Fibroblast of villous mesenchyme (primary cell): ENCODE results near the gene SLAMF1. TPM values are rescaled to one million over a fixed set of nuclear protein-coding genes. Genes with fewer than 3 reads are reported as not detected.

ENCODE experiments used
- DNase-seq: peaks from one replicate; pipeline ENCODE4 v3.0.0-alpha.2; 2010; ENCODE audit warnings: low read depth
- H3K4me3 ChIP-seq: 2 replicates; pipeline ENCODE4 v1.5.1; 2011; ENCODE audit warnings: low read depth, mild to moderate bottlenecking, low read length
- total RNA-seq: library from RNA; depleted of rRNA; stranded (reverse); fragments of >200 nt; gene quantifications from 2 replicates; pipeline ENCODE4 v1.2.3, GENCODE V29; 2012
- TF ChIP-seq, protein P1 (sequence below): IDR thresholded peaks from 2 replicates; pipeline ENCODE4 v1.5.1; 2012; ENCODE audit warnings: low read depth, mild to moderate bottlenecking, low read length; ENCODE audit not compliant: insufficient read depth

Gene SLAMF1
- total RNA-seq, 1 donor = not detected

DNA sequence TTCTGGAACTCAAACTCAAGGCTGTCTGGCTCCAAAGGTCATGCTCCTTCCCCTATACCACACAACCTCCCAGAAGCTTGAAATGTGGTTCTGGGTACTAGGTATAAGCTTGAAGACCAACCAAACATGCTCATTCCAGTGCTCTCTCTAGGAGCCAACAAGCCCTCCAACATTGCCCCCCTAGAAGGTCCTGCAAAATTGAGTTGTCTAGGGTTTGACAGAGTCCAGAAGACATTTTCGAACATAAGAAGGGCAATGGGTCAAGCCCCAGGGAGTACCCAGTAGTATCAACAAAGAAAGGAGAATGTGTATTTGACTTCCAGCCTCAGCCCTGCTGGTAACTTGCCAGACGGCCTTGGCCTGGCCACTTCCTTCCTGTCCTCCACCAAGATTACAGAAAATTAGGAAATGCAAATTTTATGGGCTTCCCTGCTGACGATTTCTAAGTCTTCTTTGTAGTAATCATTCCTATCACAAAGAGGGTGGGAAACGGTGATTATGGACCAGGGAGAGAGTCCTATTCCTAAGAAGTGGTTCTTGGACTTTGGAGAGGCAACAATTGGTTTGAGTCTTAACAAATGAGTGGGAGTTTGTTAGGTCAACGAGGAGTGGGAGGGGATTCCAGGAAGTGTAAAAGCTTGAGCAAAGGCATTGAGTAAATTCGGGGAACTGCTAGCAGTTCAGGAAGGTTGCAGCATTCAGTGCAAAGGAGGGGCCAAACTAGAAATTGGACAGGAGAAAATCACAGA, 18.7 kb upstream of the SLAMF1 start:
- TF ChIP-seq, protein P1, sequence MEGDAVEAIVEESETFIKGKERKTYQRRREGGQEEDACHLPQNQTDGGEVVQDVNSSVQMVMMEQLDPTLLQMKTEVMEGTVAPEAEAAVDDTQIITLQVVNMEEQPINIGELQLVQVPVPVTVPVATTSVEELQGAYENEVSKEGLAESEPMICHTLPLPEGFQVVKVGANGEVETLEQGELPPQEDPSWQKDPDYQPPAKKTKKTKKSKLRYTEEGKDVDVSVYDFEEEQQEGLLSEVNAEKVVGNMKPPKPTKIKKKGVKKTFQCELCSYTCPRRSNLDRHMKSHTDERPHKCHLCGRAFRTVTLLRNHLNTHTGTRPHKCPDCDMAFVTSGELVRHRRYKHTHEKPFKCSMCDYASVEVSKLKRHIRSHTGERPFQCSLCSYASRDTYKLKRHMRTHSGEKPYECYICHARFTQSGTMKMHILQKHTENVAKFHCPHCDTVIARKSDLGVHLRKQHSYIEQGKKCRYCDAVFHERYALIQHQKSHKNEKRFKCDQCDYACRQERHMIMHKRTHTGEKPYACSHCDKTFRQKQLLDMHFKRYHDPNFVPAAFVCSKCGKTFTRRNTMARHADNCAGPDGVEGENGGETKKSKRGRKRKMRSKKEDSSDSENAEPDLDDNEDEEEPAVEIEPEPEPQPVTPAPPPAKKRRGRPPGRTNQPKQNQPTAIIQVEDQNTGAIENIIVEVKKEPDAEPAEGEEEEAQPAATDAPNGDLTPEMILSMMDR = no peak
- peak; percentile 37 for DNase-seq
- H3K4me3 ChIP-seq = no peak overlapping the region

- no peak overlapping the region for H3K4me3 ChIP-seq
- TF ChIP-seq, protein P1 = no peak
- DNase-seq = no peak
These were observed 17.8 kb upstream of the SLAMF1 start for GRCh38 chr1:160664573-160665051.

DNA sequence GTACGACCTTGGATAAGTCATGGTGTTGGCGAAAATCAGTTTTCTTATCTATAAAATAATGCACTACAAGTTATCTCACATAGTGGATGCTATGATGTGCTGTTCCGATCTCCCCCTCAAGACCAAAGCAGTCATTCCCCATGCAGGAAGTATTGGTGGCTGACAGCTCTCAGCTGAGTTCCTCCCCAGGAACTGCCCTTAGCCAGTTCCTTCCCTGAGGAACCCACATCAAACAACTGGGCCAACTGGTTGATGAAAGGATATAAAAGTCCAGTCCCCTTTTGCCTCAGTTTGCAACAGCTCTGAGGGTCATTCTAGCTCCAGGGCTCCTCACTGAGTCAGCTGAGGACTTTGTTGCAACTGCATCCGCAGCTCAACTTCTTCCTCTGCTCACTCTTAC, 16.1 kb upstream of the SLAMF1 start:
- no peak for DNase-seq
- TF ChIP-seq, protein P1 = no peak
- H3K4me3 ChIP-seq = no peak overlapping the region

DNA sequence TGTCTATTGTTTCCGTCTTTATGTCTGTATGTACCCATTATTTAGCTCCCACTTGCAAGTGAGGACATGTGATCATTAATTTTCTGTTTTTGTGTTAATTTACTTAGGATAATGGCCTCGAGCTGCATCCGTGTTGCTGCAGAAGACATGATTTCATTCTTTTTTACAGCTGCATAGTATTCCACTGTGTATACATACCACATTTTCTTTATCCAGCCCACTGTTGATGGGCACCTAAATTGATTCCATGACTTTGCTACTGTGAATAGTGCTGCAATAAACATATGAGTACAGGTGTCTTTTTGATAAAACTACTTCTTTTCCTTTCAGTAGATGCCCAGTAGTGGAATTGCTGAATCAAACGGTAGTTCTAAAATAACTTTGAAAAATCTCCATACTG, 12.7 kb upstream of the SLAMF1 start:
- TF ChIP-seq, protein P1 = no peak
- no peak for DNase-seq
- no peak overlapping the region for H3K4me3 ChIP-seq

DNA sequence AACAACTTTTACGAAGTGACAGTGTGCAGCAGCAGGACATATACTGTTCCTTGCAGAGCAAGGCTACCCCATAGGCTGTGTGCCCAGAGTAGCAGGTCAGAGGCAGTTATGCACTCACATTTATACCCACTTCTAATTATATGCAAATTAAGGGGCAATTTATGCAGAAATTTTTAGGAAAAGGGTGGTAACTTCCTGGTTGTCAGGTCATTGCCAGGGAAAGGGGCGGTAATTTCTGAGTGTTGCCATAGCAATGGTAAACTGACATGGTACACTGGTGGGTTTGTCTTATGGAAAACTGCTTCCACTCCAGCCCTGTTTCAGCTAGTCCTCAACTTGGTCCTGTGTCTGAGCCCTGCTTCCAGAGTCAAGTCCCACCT, 12.0 kb upstream of the SLAMF1 start:
- DNase-seq = no peak
- no peak overlapping the region for H3K4me3 ChIP-seq
- TF ChIP-seq, protein P1 = no peak

DNA sequence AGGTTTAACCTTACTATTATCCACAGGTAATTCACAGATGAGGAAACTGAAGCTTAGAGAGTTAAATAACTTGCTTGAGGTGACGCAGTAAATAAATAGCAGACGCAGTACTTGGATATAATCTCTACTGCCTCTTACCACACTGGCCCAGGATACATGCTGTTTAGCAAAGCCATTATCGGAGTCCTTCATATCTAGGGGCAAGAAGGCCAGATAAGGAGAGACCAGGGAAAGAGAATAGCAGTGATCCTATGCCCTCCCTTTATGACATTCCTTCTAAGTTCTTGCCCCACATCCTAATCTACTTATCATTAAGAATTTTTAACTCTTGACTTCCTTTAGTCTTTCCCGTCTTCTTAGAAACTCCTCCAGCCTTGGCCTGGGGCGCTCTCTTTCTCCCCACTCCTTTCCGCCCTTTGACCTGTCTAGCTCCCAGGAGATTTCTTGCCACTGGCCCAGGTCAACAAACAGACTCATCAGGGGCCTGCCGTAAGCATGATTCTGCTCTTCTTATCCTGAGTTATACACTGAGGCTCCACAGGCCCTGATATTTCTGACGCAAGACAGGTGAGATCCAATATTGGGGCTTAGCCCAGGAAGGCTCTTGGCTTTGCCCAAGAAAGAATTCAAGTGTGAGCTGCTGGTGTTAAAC, 11.4 kb upstream of the SLAMF1 start:
- TF ChIP-seq, protein P1 = no peak
- no peak overlapping the region for H3K4me3 ChIP-seq
- DNase-seq = no peak
